Measurements from ENCODE around the gene SYDE2. TPM values are rescaled to one million over a fixed set of nuclear protein-coding genes. Genes with fewer than 3 reads are reported as not detected.
"Not testable (repeated sequence)": the region's sequence is repeated elsewhere in the genome, so short reads cannot be mapped to it uniquely, and the experiment has no call there.

The SYDE2 gene, protein sequence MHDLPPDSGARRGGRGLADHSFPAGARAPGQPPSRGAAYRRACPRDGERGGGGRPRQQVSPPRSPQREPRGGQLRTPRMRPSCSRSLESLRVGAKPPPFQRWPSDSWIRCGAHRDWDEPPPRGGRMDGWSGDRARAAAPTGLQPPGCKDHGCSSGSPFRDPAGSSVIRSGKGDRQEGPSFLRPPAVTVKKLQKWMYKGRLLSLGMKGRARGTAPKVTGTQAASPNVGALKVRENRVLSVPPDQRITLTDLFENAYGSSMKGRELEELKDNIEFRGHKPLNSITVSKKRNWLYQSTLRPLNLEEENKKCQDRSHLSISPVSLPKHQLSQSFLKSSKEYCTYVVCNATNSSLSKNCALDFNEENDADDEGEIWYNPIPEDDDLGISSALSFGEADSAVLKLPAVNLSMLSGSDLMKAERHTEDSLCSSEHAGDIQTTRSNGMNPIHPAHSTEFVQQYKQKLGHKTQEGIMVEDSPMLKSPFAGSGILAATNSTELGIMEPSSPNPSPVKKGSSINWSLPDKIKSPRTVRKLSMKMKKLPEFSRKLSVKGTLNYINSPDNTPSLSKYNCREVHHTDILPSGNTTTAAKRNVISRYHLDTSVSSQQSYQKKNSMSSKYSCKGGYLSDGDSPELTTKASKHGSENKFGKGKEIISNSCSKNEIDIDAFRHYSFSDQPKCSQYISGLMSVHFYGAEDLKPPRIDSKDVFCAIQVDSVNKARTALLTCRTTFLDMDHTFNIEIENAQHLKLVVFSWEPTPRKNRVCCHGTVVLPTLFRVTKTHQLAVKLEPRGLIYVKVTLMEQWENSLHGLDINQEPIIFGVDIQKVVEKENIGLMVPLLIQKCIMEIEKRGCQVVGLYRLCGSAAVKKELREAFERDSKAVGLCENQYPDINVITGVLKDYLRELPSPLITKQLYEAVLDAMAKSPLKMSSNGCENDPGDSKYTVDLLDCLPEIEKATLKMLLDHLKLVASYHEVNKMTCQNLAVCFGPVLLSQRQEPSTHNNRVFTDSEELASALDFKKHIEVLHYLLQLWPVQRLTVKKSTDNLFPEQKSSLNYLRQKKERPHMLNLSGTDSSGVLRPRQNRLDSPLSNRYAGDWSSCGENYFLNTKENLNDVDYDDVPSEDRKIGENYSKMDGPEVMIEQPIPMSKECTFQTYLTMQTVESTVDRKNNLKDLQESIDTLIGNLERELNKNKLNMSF
- total RNA-seq (2014; rRNA removed; shearing (Covaris generic)): 20.1 and 20.6 TPM in 2 replicates
- polyA plus RNA-seq (2016; fragmentation: Nextera tagmentation; extraction: Ambion mirVana): 5.8 and 5.9 TPM in 2 replicates
- long read RNA-seq, partial matches to known transcripts: 1 of 1 reads
- long read RNA-seq, other reads (novel, unspliced or antisense): 0 of 1 reads

DNA sequence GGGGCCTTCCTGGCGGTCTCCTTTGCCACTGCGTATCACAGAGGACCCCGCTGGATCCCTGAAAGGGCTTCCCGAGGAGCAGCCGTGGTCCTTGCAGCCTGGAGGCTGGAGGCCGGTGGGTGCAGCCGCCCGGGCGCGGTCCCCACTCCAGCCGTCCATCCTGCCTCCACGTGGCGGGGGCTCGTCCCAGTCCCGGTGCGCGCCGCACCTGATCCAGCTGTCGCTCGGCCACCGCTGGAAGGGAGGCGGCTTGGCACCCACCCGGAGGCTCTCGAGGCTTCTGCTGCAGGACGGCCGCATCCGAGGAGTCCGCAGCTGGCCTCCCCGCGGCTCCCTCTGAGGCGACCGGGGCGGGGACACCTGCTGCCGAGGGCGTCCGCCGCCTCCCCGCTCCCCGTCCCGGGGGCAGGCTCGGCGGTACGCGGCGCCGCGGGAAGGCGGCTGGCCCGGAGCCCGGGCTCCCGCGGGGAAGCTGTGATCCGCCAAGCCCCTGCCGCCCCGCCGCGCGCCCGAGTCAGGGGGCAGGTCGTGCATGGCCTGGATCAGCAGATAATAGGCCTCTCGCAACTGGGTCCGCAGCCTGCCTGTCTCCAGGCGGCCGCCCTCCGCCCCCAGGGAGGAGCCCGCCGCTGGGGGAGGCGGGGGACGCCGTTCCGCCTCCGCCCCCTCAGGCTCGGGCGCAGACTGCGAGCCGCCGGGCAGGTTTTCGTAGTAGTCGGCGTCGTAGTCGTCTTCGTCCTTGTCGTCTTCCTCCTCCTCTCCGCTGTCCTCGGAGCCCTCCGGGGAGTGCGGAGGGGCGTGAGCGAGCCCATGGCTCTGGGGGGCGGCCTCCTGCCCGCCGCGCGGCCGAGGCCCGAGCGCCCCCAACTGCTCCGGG, at the start of gene SYDE2:
SYDE2 (minus strand) TSS at position 554 of the 877 bp plus-strand sequence; CDS start at position 534, 20 bp downstream.
- peak within 1 kb of the TSS; percentile 87 for H3K4me3 ChIP-seq
- peak within 1 kb of the TSS; percentile 95 for H3K27ac ChIP-seq (ENCODE audit: low read depth)
- H4K20me1 ChIP-seq (replicated peaks; ENCODE audit: insufficient read depth): peaks cover 8% of the 10 kb centered on the region; the same call in 1 of the 2 replicates
- Mint-ChIP-seq H3K4me3 (peak within 1 kb of the TSS; percentile 98), H3K27me3 (ENCODE audit: insufficient read depth, low read depth, poor library complexity) (peaks cover 10% of the 10 kb centered on the region), H3K27ac (peak within 1 kb of the TSS; percentile 99), H3K36me3 (ENCODE audit: low read depth) (peaks cover 5% of the 10 kb centered on the region), H3K9me3 (no peaks in the 10 kb centered on the region), H3K4me1 (peaks cover 41% of the 10 kb centered on the region)
- ATAC-seq (peak; percentile 76), DNase-seq (ENCODE audit: low spot score) (peak; percentile 82)
- H3K4me1 ChIP-seq (ENCODE audit: insufficient read depth): peaks cover 42% of the 10 kb centered on the region
- H3K79me2 ChIP-seq (replicated peaks; ENCODE audit: insufficient read depth): peaks cover 40% of the 10 kb centered on the region
- no peaks in the 10 kb centered on the region for H3K36me3 ChIP-seq (ENCODE audit: insufficient read depth)
- TF ChIP-seq ZNF331 (CRISPR knock-in tag; IDR thresholded peaks at IDR 0.05; ENCODE audit: low read depth): no peak
- peak; percentile 78 for TF ChIP-seq POLR2AphosphoS5 (IDR thresholded peaks at IDR 0.05; ENCODE audit: low read depth)
- no peak for TF ChIP-seq NANOG (IDR thresholded peaks at IDR 0.05; ENCODE audit: borderline replicate concordance)
- TF ChIP-seq CREB1 (CRISPR knock-in tag; IDR thresholded peaks at IDR 0.05; ENCODE audit: low read depth): no peak
- TF ChIP-seq JUNB (IDR thresholded peaks at IDR 0.05; ENCODE audit: unreplicated experiment): no peak
- TF ChIP-seq, protein P1, sequence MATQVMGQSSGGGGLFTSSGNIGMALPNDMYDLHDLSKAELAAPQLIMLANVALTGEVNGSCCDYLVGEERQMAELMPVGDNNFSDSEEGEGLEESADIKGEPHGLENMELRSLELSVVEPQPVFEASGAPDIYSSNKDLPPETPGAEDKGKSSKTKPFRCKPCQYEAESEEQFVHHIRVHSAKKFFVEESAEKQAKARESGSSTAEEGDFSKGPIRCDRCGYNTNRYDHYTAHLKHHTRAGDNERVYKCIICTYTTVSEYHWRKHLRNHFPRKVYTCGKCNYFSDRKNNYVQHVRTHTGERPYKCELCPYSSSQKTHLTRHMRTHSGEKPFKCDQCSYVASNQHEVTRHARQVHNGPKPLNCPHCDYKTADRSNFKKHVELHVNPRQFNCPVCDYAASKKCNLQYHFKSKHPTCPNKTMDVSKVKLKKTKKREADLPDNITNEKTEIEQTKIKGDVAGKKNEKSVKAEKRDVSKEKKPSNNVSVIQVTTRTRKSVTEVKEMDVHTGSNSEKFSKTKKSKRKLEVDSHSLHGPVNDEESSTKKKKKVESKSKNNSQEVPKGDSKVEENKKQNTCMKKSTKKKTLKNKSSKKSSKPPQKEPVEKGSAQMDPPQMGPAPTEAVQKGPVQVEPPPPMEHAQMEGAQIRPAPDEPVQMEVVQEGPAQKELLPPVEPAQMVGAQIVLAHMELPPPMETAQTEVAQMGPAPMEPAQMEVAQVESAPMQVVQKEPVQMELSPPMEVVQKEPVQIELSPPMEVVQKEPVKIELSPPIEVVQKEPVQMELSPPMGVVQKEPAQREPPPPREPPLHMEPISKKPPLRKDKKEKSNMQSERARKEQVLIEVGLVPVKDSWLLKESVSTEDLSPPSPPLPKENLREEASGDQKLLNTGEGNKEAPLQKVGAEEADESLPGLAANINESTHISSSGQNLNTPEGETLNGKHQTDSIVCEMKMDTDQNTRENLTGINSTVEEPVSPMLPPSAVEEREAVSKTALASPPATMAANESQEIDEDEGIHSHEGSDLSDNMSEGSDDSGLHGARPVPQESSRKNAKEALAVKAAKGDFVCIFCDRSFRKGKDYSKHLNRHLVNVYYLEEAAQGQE (IDR thresholded peaks at IDR 0.05; ENCODE audit: unreplicated experiment): no peak
- TF ChIP-seq EZH2phosphoT487 (IDR thresholded peaks at IDR 0.05; ENCODE audit: unreplicated experiment): no peak
- H2AFZ ChIP-seq: peak within 1 kb of the TSS; percentile 25; the same call in 1 of the 2 replicates
- peak within 1 kb of the TSS; percentile 93 for H3K4me2 ChIP-seq
- H3K9me2 ChIP-seq (ENCODE audit: insufficient read depth): no peaks in the 10 kb centered on the region
- peaks cover 2% of the 10 kb centered on the region; the same call in 1 of the 2 replicates for H3F3A ChIP-seq (replicated peaks; ENCODE audit: low read depth)
- H3K27me3 ChIP-seq (ENCODE audit: insufficient read depth): peaks cover 9% of the 10 kb centered on the region; the same call in 1 of the 2 replicates

DNA sequence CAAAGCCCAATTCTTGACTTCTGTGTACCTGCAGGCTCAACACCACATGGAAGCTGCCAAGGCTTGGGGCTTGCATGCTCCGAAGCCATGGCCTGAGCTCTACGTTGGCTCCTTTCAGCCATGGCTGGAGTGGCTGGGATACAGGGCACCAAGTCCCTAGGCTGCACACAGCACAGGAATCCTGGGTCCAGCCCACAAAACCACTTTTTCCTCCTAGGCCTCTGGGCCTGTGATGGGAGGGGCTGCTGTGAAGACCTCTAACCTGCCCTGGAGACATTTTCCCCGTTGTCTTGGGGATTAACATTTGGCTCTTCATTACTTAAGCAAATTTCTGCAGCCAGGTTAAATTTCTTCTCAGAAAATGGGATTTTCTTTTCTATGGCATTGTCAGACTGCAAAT, 48.2 kb upstream of the SYDE2 start:
- not testable (repeated sequence) for H3F3A ChIP-seq (replicated peaks; ENCODE audit: low read depth); H3K27ac ChIP-seq (ENCODE audit: low read depth); H2AFZ ChIP-seq; H3K27me3 ChIP-seq (ENCODE audit: insufficient read depth); H3K4me1 ChIP-seq (ENCODE audit: insufficient read depth); ATAC-seq; H3K27me3 Mint-ChIP-seq (ENCODE audit: insufficient read depth, low read depth, poor library complexity); DNase-seq (ENCODE audit: low spot score); H3K9me2 ChIP-seq (ENCODE audit: insufficient read depth); H3K4me3 Mint-ChIP-seq; H3K4me2 ChIP-seq; H3K4me3 ChIP-seq; H3K4me1 Mint-ChIP-seq; H3K27ac Mint-ChIP-seq
- peaks cover 51% of the 10 kb centered on the region for H3K36me3 Mint-ChIP-seq (ENCODE audit: low read depth)
- H3K79me2 ChIP-seq (replicated peaks; ENCODE audit: insufficient read depth): peaks cover 16% of the 10 kb centered on the region
- peaks cover 31% of the 10 kb centered on the region for H3K36me3 ChIP-seq (ENCODE audit: insufficient read depth)
- peaks cover 12% of the 10 kb centered on the region for H4K20me1 ChIP-seq (replicated peaks; ENCODE audit: insufficient read depth)
- peaks cover 26% of the 10 kb centered on the region for H3K9me3 Mint-ChIP-seq

Measured in GM23338 (cell line).